Liver (tissue), 9 donors: ENCODE measurements around the gene TSGA10IP. TPM values are rescaled to one million over a fixed set of nuclear protein-coding genes. Genes with fewer than 3 reads are reported as not detected.

Source experiments
- DNase-seq: peaks from one replicate; pipeline ENCODE4 v3.0.0-alpha.2; 2017; ENCODE audit warnings: low spot score
- H3K27ac ChIP-seq, 2 donors: one replicate each; pipeline ENCODE4 v1.7.0; 2013; ENCODE audit warnings: inconsistent platforms in 2 of 2, low read length in 2 of 2, control low read depth in 1 of 2, low read depth in 1 of 2, mild to moderate bottlenecking in 1 of 2
- H3K27me3 ChIP-seq, 4 donors: one replicate each; pipeline versions ENCODE4 v1.6.1 to v1.7.0; 2013; ENCODE audit warnings: low read length in 3 of 4, inconsistent platforms in 1 of 4, mild to moderate bottlenecking in 1 of 4, moderate library complexity in 1 of 4; ENCODE audit not compliant: control insufficient read depth in 4 of 4, insufficient read depth in 4 of 4
- H3K36me3 ChIP-seq, 4 donors: one replicate each; pipeline versions ENCODE4 v1.6.1 to v1.7.0; 2013; ENCODE audit warnings: low read length in 3 of 4, mild to moderate bottlenecking in 3 of 4, low read depth in 1 of 4, moderate library complexity in 1 of 4; ENCODE audit not compliant: control insufficient read depth in 4 of 4, insufficient read depth in 3 of 4
- H3K4me1 ChIP-seq, 4 donors: one replicate each; pipeline versions ENCODE4 v1.6.1 to v1.7.0; 2013; ENCODE audit warnings: low read length in 3 of 4, mild to moderate bottlenecking in 3 of 4, moderate library complexity in 1 of 4; ENCODE audit not compliant: control insufficient read depth in 4 of 4, insufficient read depth in 4 of 4
- H3K4me3 ChIP-seq, 3 donors: one replicate each; pipeline versions ENCODE4 v1.6.1 to v1.7.0; 2013; ENCODE audit warnings: low read length in 3 of 3, control low read depth in 1 of 3, low read depth in 1 of 3, mild to moderate bottlenecking in 1 of 3
- H3K9ac ChIP-seq, 2 donors: one replicate each; pipeline ENCODE4 v1.7.0; 2013; ENCODE audit warnings: low read length in 2 of 2, mild to moderate bottlenecking in 2 of 2, moderate library complexity in 2 of 2, control low read depth in 1 of 2, low read depth in 1 of 2
- H3K9me3 ChIP-seq, 4 donors: one replicate each; pipeline versions ENCODE4 v1.6.1 to v1.7.0; 2013; ENCODE audit warnings: low read length in 3 of 4; ENCODE audit not compliant: control insufficient read depth in 4 of 4
- ATF3 ChIP-seq: IDR thresholded peaks from 2 replicates; pipeline ENCODE4 v1.6.1; 2016; ENCODE audit warnings: antibody characterized with exemption
- EGR1 ChIP-seq, 2 donors: IDR thresholded peaks; 2 replicates each; pipeline ENCODE4 v1.6.1; 2016 to 2018; ENCODE audit warnings: antibody characterized with exemption in 2 of 2, low read depth in 2 of 2
- FOXA1 ChIP-seq: IDR thresholded peaks from 2 replicates; pipeline ENCODE4 v1.6.1; 2016; ENCODE audit warnings: antibody characterized with exemption
- FOXA2 ChIP-seq: IDR thresholded peaks from 2 replicates; pipeline ENCODE4 v1.6.1; 2016; ENCODE audit warnings: antibody characterized with exemption
- GABPA ChIP-seq, 2 donors: IDR thresholded peaks in 1 of 2; conservative IDR thresholded peaks in 1 of 2; 2 replicates each; pipeline ENCODE4 v1.6.1; 2016; ENCODE audit warnings: antibody characterized with exemption in 2 of 2, mild to moderate bottlenecking in 1 of 2, moderate library complexity in 1 of 2
- HNF4A ChIP-seq, 2 donors: conservative IDR thresholded peaks; 2 replicates each; pipeline ENCODE4 v1.6.1; 2016; ENCODE audit warnings: antibody characterized with exemption in 2 of 2, mild to moderate bottlenecking in 2 of 2
- HNF4G ChIP-seq: IDR thresholded peaks from 2 replicates; pipeline ENCODE4 v1.6.1; 2016; ENCODE audit warnings: antibody characterized with exemption
- JUND ChIP-seq, 2 donors: IDR thresholded peaks; 2 replicates each; pipeline ENCODE4 v1.6.1; 2016; ENCODE audit warnings: antibody characterized with exemption in 2 of 2
- MAX ChIP-seq: IDR thresholded peaks from 2 replicates; pipeline ENCODE4 v1.6.1; 2016; ENCODE audit warnings: antibody characterized with exemption
- NR2F2 ChIP-seq: IDR thresholded peaks from 2 replicates; pipeline ENCODE4 v1.6.1; 2016; ENCODE audit warnings: antibody characterized with exemption
- RAD21 ChIP-seq, 2 donors: IDR thresholded peaks; 2 replicates each; pipeline ENCODE4 v1.6.1; 2016; ENCODE audit warnings: antibody characterized with exemption in 2 of 2, mild to moderate bottlenecking in 2 of 2
- REST ChIP-seq: IDR thresholded peaks from 2 replicates; pipeline ENCODE4 v1.6.1; 2016; ENCODE audit warnings: antibody characterized with exemption, mild to moderate bottlenecking
- RXRA ChIP-seq, 2 donors: IDR thresholded peaks; 2 replicates each; pipeline ENCODE4 v1.6.1; 2017 to 2018; ENCODE audit warnings: antibody characterized with exemption in 2 of 2, mild to moderate bottlenecking in 1 of 2
- SP1 ChIP-seq: IDR thresholded peaks from 2 replicates; pipeline ENCODE4 v1.6.1; 2018; ENCODE audit warnings: antibody characterized with exemption, mild to moderate bottlenecking
- TAF1 ChIP-seq: conservative IDR thresholded peaks from 2 replicates; pipeline ENCODE4 v1.6.1; 2016; ENCODE audit warnings: antibody characterized with exemption, mild to moderate bottlenecking
- YY1 ChIP-seq: IDR thresholded peaks from 2 replicates; pipeline ENCODE4 v1.6.1; 2016; ENCODE audit warnings: antibody characterized with exemption, mild to moderate bottlenecking
- WGBS: extraction: QIAGEN DNeasy Blood & Tissue Kit; methylation state at CpG from one replicate; pipeline ENCODE4 v1.1.7; 2013; 5-methylcytosine and 5-hydroxymethylcytosine counted together
- polyA plus RNA-seq, 2 donors: library from polyadenylated mRNA; stranded (reverse) in 1 of 2; unstranded in 1 of 2; fragments of 200-250 nt in 1 of 2; fragments of >200 nt in 1 of 2; fragmentation: Nextera tagmentation in 1 of 2; extraction: Ambion mirVana in 1 of 2; gene quantifications; one replicate each; pipeline versions ENCODE4 v1.2.1 to v1.2.3, GENCODE V29; 2013 to 2015
- total RNA-seq, 2 donors: library from RNA; depleted of rRNA; stranded (reverse); fragments of >200 nt; gene quantifications; one replicate each; pipeline ENCODE4 v1.2.3, GENCODE V29; 2014
- TF ChIP-seq, protein P1 (sequence below): IDR thresholded peaks from 2 replicates; pipeline ENCODE4 v1.6.1; 2016; ENCODE audit warnings: antibody characterized with exemption
- TF ChIP-seq, protein P2 (sequence below): fragments of 150-350 bp; IDR thresholded peaks from 2 replicates; pipeline ENCODE4 v1.5.1; 2017; ENCODE audit warnings: improper control_type of control experiment, low read depth, low read length; ENCODE audit not compliant: missing input control
- donor health status: healthy.
- donor health status: healthy.
- donor health status: healthy.
- donor health status: healthy.
- donor health status: healthy.

Gene TSGA10IP
- total and polyA plus RNA-seq, 4 donors: 0.02 TPM; not detected in 3

DNA sequence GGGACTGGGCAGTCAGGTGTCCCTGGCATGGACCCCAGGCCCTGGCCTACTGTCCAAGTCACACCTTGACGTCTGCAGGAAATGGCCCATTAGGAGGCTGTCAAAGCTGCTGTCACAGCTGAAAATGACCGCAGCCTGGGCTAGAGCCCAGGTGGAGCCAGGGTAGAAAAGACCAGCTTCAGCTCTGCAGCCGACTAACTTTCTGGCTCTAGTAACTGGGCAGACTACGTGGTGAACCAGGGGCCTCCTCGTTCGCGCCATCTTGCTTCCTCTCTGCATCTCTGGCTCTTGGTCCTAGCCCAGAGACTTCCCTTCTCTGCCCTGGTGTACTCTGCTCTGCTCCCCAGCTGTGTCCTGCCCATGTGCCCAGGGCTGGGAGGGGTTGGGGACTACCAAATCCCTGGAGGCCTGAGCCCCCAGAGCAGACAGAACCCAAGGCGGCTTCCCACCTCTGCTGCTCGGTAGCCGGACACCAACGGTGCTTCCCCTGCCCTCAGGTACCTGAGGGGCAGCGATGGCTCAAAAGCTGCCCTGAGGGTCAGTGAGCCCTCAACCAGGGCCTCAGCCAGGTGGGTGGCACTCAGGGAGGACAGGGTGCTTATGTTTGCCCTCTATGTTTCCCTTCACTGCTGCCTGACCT, 35.9 kb downstream of the TSGA10IP start (continued):
- TF ChIP-seq, protein P1, sequence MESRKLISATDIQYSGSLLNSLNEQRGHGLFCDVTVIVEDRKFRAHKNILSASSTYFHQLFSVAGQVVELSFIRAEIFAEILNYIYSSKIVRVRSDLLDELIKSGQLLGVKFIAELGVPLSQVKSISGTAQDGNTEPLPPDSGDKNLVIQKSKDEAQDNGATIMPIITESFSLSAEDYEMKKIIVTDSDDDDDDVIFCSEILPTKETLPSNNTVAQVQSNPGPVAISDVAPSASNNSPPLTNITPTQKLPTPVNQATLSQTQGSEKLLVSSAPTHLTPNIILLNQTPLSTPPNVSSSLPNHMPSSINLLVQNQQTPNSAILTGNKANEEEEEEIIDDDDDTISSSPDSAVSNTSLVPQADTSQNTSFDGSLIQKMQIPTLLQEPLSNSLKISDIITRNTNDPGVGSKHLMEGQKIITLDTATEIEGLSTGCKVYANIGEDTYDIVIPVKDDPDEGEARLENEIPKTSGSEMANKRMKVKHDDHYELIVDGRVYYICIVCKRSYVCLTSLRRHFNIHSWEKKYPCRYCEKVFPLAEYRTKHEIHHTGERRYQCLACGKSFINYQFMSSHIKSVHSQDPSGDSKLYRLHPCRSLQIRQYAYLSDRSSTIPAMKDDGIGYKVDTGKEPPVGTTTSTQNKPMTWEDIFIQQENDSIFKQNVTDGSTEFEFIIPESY: no peak
- TF ChIP-seq RXRA (IDR thresholded peaks at IDR 0.05): no peak
- no peak for TF ChIP-seq MAX
- no peak for TF ChIP-seq JUND (IDR thresholded peaks at IDR 0.05)
- TF ChIP-seq YY1: no peak
- no peak for TF ChIP-seq HNF4A (conservative IDR thresholded peaks at IDR 0.05)

DNA sequence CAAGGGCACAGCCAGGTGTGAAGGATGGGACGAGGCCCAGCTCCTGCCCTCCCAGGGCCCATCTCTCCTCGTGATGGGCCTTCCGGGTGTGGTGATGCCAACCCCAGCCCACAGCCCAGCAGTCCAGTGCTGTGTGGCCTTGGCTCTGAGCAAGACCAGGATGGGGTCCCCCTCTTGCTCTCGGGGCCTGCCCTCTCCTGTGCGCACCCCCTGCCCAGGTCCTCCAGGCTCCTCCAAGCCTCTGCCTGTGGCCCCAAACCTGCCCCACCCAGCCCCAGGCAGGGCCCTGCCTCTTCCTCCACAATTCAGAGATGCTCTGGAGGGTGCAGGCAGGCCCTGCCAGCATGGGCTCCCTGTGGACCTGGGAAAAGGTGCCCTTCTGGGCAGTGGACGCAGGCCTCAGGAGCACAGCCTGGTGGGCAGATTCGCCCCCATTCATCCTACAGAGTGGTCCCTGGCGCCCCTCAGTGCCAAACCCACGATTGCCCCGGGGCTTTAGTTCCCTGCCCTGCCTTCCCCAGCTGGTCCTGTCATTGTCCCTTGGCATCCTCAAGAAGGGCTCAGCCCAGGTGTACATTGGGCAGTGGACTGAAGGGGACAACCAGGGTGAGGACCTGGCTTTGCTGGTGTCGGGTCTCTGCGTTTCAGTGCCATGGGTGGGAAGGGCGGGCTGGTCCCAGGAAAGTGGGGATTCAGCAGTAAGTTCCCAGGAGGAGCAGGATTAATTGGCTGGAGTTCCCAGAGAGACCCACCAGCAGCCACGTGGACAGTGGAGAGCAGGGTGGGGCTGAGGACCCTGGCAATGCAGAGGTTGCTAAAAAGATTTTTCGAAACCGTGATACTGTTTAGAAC, 36.9 kb downstream of the TSGA10IP start:
- no peak overlapping the region for H3K9ac ChIP-seq
- no peak overlapping the region for H3K4me3 ChIP-seq
- no peak for DNase-seq
- TF ChIP-seq FOXA2: no peak
- no peak for TF ChIP-seq MAX
- no peak for TF ChIP-seq ATF3
- no peak for TF ChIP-seq SP1
- no peak for TF ChIP-seq RAD21 (IDR thresholded peaks at IDR 0.05)
- TF ChIP-seq NR2F2: no peak
- no peak for TF ChIP-seq HNF4A (conservative IDR thresholded peaks at IDR 0.05)
- TF ChIP-seq JUND (IDR thresholded peaks at IDR 0.05): no peak
- TF ChIP-seq FOXA1: no peak
- TF ChIP-seq HNF4G: no peak
- no peak for TF ChIP-seq TAF1
- TF ChIP-seq, protein P2, sequence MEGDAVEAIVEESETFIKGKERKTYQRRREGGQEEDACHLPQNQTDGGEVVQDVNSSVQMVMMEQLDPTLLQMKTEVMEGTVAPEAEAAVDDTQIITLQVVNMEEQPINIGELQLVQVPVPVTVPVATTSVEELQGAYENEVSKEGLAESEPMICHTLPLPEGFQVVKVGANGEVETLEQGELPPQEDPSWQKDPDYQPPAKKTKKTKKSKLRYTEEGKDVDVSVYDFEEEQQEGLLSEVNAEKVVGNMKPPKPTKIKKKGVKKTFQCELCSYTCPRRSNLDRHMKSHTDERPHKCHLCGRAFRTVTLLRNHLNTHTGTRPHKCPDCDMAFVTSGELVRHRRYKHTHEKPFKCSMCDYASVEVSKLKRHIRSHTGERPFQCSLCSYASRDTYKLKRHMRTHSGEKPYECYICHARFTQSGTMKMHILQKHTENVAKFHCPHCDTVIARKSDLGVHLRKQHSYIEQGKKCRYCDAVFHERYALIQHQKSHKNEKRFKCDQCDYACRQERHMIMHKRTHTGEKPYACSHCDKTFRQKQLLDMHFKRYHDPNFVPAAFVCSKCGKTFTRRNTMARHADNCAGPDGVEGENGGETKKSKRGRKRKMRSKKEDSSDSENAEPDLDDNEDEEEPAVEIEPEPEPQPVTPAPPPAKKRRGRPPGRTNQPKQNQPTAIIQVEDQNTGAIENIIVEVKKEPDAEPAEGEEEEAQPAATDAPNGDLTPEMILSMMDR: no peak
- TF ChIP-seq RXRA (IDR thresholded peaks at IDR 0.05): no peak
- TF ChIP-seq GABPA (IDR thresholded peaks at IDR 0.05 in 1 of 2, conservative IDR thresholded peaks at IDR 0.05 in 1 of 2): no peak
- TF ChIP-seq EGR1 (IDR thresholded peaks at IDR 0.05; ENCODE audit: low read depth in 2 of 2): no peak
- no peak for TF ChIP-seq REST
- no peak for TF ChIP-seq YY1
- TF ChIP-seq, protein P1: no peak
- WGBS: 84% methylated on average over 16 of the region's 16 CpGs
- H3K4me1 ChIP-seq: no peaks in the 10 kb centered on the region
- no peaks in the 10 kb centered on the region for H3K9me3 ChIP-seq
- no peaks in the 10 kb centered on the region for H3K27me3 ChIP-seq
- peaks cover 11 to 23% (median 18%) of the 10 kb centered on the region in 4 donors for H3K36me3 ChIP-seq
- no peak overlapping the region for H3K27ac ChIP-seq
